DMS53 (cell line): ENCODE data around the gene OR2V2.

ENCODE experiments used
- DNase-seq: peaks from one replicate; lab custom pipeline; 2025; lab: John Stamatoyannopoulos, UW

Gene OR2V2

DNA sequence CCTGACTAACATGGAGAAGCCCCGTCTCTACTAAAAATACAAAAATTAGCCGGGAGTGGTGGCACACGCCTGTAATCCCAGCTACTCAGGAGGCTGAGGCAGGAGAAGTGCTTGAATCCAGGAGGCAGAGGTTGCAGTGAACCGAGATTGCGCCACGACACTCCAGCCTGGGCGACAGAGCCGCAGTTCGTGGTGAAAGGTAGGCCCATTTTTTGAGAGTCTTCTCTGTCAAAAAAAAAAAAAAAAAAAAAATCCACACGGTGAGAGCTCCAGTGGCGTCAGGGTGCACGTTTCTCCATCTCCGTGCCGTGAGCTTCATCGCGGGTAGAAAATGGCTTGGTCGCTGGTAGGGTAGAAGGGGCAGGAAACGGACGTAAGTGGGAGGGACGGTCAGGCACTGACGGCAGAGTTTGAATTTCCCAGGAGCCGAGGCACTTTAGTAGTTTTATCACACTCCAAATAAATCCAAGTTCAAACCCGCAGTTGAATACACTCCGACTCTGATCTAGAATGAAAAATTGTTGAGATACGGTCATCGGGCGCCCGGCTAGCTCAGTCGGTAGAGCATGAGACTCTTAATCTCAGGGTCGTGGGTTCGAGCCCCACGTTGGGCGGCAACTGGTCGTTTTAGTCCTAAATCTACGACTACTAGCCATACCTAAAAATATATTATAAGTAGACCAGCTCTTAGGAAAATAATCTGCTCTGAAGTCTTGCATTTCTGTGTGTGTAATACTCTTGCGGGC is 60.0 kb downstream of the OR2V2 start:
- no peak for DNase-seq

DNA sequence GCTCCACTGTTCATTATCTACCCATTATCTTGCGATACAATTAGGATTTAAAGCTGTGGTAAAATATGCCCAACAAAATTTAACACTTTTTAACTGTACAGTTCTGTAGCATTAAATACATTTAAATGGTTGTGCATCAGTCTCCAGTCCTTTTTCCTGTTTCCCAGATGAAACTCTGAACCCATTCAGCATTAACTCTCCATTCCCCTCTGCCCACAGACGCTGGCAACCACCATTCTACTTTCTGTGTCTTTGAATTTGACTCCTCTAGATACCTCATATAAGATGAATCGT is 60.5 kb downstream of the OR2V2 start:
- DNase-seq, result no peak
